GM18909 (cell line): ENCODE results near the gene AKAP6.
A peak's percentile ranks its signal among the peaks of the same experiment; 100 is the strongest.

ENCODE experiments used
- ATAC-seq: cut with Tn5 transposase; IDR thresholded peaks from one replicate; pipeline ENCODE4 v1.9.1; 2021; ENCODE audit warnings: mild to moderate bottlenecking; ENCODE audit not compliant: unreplicated experiment, poor library complexity

The AKAP6 gene

DNA sequence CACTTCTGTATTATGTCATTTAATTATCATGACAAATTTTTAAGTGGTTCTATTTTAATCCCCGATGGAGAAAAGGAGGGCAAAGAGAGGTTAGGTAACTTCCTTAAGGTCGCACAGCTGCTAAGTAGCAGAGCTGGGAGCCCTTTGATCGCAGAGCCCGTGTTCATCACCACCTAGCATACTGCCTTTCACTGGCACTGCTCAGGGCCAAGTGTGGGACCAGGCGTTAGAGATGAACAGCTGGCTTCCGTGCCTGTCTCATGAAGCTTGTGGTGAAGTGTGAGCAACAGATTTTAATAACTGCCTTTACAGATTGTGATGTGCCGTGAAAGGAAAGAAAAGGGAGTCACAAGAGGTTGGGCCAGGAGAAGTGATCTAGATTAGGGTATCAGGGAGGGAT lies 273.6 kb downstream of the AKAP6 start:
- no peak for ATAC-seq

DNA sequence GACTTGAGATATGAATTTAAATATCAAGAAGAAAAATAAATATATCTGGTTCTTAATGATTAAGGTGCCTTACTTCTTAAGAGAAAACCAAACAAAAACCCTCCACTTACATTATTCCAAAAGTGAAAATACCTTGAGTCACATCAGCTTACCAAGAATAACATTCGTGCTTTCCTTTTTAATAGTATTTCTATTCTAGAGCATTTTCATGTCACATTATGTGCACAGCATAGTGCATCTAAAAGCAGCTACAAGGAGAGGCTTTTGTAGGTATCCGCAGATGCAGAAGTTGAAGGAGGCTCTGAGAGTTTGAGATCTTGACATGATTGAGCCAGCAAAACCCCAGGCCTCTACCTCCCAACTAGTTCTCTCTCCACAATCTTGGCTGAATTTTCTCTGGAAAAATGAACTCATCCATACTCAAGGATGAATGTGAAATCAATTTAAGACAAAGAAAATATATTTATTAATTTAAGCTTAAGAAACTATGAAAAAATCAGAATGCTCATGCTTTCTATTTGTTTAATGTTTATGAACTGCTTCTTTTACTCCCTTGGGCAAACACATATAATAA lies 275.0 kb downstream of the AKAP6 start:
- no peak for ATAC-seq

DNA sequence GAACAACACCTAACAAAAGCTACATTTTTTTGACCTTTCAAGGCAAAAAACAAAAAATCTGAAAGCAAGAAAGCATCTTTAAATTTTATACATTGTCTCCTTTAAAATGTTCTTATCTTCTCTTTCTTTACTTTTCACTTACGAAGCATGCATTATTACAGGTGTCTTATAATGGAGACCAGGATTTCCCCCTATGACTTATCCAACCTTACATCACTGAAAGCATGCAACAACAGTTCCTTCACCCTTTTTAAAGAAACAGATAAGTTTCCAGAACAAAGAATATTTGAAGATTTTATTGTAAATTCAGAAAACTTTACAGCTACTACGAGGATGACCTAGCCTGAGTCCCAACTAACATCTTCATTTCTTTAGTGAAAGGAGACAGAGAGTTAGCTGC lies 277.2 kb downstream of the AKAP6 start:
- ATAC-seq, result no peak

DNA sequence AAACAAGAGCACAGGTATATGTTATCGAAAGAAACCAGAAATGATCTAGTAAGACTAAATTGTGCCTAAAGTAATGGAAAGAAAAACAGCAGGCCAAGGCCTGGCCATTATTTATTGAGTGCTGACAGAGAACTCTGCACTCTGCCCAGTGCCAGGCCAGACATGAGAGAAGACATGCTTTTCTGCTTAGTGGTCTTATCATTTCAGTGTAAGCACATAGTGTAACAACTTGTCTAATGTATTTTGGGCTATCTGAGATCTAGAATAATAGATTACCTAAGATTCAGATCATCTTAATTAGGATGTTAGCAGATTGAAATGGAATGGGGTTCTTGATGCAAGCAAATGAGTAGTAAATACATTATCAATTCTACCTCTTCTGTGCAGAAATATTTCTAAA lies 278.3 kb downstream of the AKAP6 start:
- ATAC-seq, result no peak

DNA sequence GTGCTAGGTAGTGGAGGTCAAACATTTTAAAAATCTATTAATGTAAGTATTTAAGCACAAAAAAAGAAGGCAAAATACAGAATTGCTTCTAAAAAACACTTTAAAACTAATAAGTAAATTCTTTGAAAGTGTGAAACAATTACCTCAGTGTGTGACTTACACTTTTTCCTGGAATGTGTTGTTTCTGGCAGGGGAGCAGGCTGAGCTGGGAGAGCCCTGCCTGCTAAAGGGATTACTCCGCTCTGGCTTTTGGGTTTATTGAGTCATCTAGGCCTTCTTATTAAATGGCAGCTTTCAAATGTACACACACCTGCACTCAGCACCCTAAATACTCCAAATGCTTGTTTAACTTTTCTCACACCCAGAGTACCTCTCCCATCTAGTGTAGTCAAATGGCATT lies 279.8 kb downstream of the AKAP6 start:
- no peak for ATAC-seq

DNA sequence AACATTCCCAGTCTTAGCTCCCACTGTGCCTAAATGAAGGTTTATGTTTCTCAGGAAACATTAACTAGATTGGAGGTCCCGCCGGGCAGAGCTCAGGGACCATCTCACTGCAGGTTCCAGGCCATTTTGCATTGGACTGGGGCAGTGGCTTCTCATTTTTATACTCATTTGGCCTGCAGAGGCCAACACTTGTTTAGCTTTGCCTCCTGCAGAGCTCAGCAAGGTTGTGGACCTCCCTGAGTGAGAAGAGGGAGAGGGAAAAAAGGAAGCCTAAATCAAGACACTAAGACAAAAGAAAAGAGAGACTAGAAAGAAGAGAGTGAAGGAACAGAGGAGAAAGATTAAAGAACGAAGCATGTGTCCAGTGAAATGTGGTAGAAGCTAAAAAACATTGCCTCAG lies 280.3 kb downstream of the AKAP6 start:
- ATAC-seq, result no peak

DNA sequence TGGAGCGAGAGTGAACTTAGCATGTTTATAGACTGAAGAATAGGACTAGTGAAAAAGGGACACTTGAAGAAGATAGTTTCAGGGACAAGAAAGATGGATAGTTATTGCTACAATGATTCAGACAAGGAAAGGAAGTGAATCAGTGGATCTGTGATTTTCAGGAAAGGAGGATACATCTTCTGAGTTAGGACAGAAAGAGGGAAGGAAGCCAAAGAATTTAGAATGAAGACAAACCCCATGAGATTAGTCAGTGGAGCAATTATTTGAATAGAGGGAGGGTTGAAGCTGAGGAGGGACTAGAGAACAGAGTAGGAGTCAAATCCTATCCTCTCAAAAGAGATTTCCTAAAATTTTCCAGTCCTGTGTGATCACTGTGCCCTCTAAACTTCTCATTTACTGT lies 282.7 kb downstream of the AKAP6 start:
- ATAC-seq, result no peak

DNA sequence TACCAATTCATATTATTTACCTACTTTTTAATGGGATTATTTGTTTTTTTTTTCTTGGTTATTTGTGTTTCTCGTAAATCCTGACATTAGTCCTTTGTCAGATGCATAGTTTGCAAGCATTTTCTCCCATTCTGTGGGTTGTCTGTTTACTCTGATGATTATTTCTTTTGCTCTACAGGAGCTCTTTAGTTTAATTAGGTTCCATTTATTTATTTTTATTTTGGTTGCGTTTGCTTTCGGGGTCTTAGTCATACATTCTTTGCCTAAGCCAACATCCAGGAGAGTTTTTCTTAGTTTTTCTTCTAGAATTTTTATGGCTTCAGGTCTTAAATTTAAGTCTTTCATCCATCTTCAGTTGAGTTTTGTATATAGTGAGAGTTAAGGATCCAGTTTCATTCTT lies 289.9 kb downstream of the AKAP6 start:
- no peak for ATAC-seq

DNA sequence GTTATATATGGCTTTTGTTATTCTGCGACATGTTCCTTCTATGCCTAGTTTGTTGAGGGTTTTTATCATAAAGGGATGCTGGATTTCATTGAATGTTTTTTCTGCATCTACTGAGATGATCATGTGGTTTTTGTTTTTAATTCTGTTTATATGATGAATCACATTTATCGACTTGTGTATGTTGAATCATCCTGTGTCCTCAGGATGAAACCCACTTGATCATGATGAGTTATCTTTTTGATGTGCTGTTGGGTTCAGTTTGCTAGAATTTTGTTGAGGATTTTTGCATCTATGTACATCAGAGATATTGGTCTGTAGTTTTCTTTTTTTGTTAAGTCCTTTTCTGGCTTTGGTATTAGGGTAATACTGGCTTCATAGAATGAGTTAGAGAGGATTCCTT lies 291.2 kb downstream of the AKAP6 start:
- no peak for ATAC-seq

DNA sequence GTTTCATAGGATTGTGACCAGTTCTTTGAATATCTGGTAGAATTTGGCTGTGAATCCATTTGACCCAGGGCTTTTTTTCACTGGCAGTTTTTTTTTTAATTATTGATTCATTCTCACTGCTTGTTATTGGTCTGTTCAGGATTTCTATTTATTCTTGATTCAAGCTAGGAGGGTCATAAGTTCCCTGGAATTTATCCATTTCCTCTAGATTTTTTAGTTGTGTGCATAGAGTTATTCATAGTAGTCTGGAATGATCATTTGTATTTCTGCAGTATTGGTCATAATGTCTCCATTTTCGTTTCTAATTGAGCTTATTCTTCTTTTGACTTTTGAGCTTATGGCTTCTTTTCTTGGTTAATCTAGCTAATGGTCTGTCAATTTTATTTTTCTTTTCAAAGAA lies 291.6 kb downstream of the AKAP6 start:
- no peak for ATAC-seq

DNA sequence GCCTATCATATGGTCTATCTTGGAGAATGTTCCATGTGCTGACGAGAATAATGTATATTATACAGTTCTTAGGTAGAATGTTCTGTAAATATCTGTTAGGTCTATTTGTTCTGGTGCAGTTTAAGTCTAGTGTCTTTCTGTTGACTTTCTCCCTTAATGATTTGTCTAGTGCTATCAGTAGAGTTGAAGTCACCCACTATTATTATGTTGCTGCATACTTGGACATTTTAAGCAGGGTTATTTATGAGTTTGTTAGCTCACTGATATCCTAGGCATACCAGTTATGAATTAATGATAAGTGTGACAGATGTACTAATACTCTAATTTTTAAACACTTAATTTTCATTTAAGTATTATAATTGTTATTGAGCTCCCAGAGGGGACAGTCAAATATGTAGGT lies 292.5 kb downstream of the AKAP6 start:
- no peak for ATAC-seq

DNA sequence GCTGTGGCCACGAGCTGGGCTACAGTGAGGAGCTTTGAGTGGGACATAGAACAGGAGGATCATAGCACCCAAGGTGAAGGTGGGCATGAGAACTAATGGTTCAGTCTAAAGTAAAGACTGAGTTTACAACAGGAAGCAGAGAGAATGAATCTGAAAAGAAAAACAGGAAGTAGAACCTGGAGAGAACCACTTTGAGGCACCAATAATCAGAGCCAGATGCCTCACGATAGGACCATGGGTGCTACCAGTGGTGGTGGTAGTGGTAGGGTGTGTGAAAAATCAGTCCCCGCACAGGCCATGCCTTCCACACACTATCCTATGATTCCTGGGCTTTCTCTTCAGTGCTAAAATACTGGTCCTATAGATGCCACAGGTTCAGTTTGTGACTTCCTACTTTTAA lies 293.6 kb downstream of the AKAP6 start:
- peak; percentile 45 for ATAC-seq

DNA sequence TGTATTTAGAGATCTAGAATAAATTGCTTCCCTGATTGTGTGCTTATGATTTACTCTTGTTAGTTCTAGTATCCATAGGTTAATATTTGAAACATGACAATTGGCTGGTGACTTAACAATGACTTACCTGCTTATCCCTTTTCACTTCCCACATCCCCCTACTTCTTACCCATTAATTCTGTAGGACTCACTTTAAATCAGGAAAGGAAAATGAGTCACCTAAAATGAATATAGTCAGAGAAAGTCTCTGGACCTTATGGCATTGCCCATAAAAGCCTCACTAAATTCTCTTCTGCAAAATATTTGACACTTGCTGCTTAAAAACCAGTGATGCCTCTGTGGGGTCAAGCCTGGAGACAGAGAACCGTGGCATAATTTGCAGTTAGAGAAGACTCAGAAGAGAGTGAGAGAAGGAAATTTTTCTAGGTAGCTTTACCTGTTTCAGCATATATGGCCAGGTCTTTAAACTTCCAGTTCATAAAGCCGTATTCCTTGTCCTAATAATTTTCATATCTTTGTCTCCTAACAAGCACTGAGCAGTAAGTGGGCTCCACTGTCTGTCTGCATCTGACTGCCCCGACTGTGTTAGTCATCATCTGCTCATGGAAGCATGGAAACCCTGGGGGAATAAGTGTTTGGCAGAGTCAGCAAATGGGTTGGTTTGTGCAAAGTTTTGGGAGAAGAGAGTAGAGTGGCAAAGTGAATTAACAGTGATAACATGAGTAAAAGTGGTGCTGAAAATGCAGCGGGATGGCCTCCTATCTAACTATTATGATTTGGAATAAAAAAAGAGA lies 294.4 kb downstream of the AKAP6 start:
- ATAC-seq, result no peak

DNA sequence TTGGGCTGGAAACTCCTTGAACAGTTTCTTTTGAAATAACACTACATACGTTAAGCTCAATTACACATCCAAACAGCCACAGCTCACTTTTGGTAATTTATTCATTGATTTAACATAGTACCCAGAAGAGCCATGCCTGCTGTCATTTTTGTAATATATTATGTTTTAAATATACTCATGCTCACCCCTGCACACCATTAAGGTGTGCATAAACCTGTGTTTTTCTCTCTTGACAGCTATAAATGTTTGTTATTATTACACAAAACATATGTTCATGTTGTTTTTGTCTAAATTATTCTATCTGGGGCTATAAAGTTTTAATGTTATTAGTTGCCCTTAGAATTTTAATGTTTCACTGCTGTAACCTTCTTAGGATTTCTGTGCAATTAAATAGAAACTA lies 296.1 kb downstream of the AKAP6 start:
- ATAC-seq, result no peak

DNA sequence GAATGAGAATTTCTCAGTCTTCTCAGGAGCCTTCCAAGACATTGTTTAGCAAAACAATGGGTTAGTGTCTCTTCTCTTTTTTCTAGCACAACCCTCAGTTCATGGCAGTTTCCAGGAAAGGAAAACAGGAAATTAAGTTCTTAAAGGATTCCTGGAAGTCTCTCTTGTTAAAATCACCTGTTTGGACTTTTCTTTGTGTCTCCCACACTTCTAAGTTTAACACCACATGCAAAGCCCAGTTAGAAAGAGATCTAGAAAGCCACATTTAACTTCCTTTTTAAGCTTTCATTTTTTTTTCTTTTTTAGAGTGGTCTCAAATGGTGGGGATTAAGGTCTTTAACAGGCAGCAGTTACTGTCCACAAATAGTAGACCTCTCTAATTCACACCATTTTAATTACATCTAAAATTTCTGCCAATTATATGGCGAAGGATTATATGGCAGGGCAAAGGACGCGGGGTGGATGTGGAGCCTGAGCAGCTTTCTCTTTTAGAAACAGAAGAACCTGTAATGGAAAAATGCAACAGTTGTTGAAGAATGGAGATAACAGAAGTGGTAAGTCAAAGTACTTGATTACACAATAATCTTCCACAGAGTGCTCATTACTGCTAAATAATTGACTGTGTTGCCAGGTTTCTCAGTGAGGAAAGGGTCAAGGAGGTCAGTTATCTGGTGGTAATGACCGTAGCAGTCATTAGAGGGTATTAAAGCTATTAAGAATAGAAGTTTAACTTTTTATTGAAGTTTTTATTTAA lies 298.6 kb downstream of the AKAP6 start:
- ATAC-seq, result no peak

DNA sequence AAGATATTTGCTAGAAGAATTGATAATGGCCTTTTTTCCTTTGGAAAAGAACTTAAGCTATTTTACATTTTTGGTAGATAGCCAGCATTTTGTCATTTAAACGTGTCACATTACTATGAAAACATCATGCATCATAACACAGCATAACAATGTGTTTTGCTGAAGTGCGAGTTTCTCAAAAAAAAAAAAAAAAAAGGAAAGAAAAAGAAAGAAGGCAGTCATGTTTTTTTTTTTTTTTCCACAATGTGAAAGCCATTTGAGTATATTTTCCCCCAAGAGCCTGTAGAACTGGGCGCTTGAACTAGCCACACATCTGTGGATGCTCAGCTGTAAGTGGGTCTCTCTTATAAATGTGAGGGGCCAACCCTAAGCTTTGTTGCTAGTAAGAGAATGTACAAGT lies 300.1 kb downstream of the AKAP6 start:
- ATAC-seq, result no peak

DNA sequence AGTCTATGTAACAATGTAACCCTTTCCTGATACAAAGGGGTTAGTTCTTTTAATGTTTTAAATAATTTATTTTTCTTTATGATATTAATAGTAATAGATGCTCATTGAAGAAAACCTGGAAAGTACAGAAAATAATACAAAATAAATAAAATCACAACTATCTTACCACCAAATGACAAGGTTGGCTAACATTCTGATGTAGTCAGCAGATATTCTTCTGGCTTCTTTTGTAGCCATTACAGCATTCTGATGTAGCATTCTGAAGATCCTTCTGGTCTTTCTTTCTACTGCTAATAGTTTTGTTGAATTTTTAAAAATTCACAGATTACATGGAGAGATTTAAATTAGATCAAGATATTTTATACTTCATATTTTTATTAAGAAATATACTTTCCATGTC lies 301.6 kb downstream of the AKAP6 start:
- no peak for ATAC-seq

DNA sequence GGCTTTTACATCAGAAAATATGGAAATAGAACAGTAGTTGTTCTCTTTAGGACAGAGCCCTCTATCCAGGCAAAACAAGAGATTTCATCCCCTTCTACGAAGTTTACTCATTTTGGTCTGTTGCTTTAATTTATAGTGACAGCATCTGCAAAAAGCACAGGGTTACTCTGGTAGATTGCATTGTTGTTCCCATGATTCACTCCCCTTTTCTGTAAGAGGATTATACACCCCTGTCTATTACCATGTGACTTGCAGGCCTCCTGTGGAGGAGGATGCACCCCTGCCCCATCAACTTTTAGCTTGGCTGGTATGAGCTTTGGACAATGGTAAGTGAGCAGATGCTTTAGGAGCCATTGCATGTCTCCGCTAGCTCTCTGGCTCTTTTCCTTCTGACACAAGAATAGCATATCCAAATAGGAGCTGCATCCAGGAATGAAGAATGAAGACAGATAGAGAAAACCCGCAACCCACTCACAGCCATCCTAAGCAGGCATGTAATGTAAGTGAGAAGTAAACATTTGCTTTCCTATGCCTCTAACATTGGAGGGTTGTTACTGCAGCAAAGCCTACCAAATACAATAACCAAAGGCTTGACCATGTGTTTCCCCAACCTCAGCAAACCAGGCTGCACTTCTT lies 304.2 kb downstream of the AKAP6 start:
- ATAC-seq, result no peak

DNA sequence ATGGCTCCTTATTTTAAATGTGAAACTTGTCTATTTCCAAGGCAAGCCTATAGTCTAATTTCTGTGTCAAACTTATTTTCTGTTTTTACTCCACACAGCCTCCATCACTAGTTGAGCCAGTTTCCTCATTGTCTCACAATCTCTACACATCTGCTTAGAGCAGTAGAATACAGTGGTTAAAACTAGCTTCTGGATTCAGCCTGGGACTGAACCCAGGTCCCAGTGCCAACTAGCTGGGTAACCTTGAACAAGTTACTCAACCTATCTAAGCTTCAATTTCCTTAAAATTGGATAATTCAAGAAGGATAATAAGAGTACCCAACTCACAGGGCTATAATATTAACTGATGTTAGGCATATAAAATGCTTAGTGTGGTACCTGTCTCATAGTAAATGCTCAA lies 304.8 kb downstream of the AKAP6 start:
- no peak for ATAC-seq

DNA sequence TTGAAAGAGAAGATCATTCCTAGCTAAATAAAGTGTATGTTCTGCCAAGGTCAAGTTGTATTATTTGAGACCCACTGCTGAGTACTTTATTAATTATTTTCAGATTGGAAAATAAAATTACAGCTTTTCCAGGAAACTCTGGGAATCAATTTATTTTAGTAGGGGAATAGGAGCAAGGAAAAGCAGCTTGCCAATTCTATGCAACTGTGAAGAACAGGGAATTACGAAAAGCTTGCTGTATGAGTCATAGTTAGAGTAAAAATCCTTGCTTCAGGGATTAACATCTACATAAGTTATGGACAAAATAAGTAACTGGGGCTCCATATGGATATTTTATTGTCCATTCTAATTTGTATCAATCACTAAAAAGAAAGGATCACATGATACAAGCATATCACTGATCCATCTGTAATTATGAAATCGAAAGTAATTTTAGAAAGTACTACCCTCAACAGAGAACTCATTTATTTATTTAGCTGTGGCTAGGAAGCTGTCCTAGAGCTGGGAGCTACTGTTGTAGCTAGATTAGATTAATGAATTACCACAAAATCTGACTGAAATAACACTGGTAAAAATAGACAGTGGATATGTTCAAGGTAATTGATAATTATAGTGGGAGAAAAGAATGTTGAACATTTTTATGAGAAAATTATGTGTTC lies 306.1 kb downstream of the AKAP6 start:
- peak; percentile 71 for ATAC-seq

DNA sequence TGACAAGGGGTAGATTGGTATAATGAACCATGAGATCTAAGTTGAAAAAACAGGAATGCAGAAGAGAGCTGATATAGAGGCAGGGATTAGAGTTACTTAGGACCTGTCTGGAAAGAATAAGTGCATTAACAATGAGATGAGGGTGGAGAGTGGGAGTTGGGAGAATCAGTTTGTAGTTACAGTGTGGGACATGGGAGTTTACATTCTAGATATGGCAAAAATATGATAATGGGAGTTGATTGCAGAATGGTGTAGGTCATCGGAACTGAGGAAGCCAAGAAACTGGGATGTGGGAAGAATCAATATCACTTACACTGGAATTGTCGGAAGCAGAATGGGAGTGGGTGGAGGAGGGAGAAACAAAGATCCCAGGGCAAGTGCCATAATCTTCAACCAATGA lies 308.5 kb downstream of the AKAP6 start:
- no peak for ATAC-seq
